K562 (cell line): ENCODE measurements around the gene MFNG. TPM values are rescaled to one million over a fixed set of nuclear protein-coding genes. Genes with fewer than 3 reads are reported as not detected.

ENCODE experiments used
- ATAC-seq: fragments of 200-7000 bp; cut with Tn5 transposase; 3 replicates; pipeline ENCODE4 v1.9.1; 2020; ENCODE audit warnings: moderate library complexity
- BruUV-seq: library from RNA; stranded (reverse); fragments of 400-500 nt; replicated peaks from 2 replicates; lab custom pipeline; 2021; lab: Mats Ljungman, UMichigan
- CTCF ChIA-PET: fragments of 300-600 bp; formaldehyde crosslinking; extraction: SDS; loops from one replicate; lab custom pipeline; 2021; ENCODE audit warnings: low intra/inter-chr PET ratio; lab: Yijun Ruan, JAX
- POLR2A ChIA-PET: fragments of 300-600, 350-650 bp; sonication (Branson Sonifier 250); formaldehyde crosslinking; extraction: SDS; loops from one replicate; lab custom pipeline; 2021; ENCODE audit warnings: antibody characterized with exemption, inconsistent platforms; lab: Yijun Ruan, JAX
- DNase-seq, 4 experiments: peaks; one replicate each; pipeline versions ENCODE4 v3.0.0 to v3.0.0-alpha.2; 2011 to 2018; ENCODE audit warnings: low spot score in 3 of 4, mixed read lengths in 3 of 4; ENCODE audit errors: extremely low read depth in 1 of 4
- FAIRE-seq: peaks from 2 replicates; lab custom pipeline; 2011; peaks lifted over from hg19 to GRCh38; lab: Jason Lieb, UNC
- H2AFZ ChIP-seq: 2 replicates; pipeline ENCODE4 v1.6.0; 2011; ENCODE audit warnings: low read depth, low read length, control low read depth, inconsistent platforms
- H3K27ac ChIP-seq: fragments of 200-600 bp; 3 replicates; pipeline ENCODE4 v1.8.0; 2011; ENCODE audit warnings: low read depth, mild to moderate bottlenecking, control low read depth, inconsistent platforms, low read length, moderate library complexity, mixed read lengths; ENCODE audit errors: extremely low read depth
- H3K27me3 ChIP-seq, 2 experiments: fragments of 300-600 bp in 1 of 2; 2 replicates in 1 of 2; 3 replicates in 1 of 2; pipeline versions ENCODE4 v1.6.0 to v1.8.0; 2011; ENCODE audit warnings: inconsistent platforms in 2 of 2, low read length in 2 of 2, mild to moderate bottlenecking in 1 of 2, mixed read lengths in 1 of 2, moderate library complexity in 1 of 2; ENCODE audit not compliant: control insufficient read depth in 2 of 2, insufficient read depth in 2 of 2
- H3K36me3 ChIP-seq: fragments of 300-600 bp; 3 replicates; pipeline ENCODE4 v1.8.0; 2011; ENCODE audit warnings: mild to moderate bottlenecking, low read length, inconsistent platforms; ENCODE audit not compliant: control insufficient read depth, insufficient read depth
- H3K4me1 ChIP-seq, 2 experiments: fragments of 200-600 bp in 1 of 2; replicated peaks in 1 of 2; 2 replicates in 1 of 2; 3 replicates in 1 of 2; pipeline versions ENCODE4 v1.5.1 to v1.8.0; 2011; ENCODE audit warnings: inconsistent platforms in 2 of 2, low read length in 2 of 2, mild to moderate bottlenecking in 1 of 2, mixed read lengths in 1 of 2, moderate library complexity in 1 of 2; ENCODE audit not compliant: control insufficient read depth in 2 of 2, insufficient read depth in 2 of 2
- H3K4me2 ChIP-seq: 2 replicates; pipeline ENCODE4 v1.6.1; 2011; ENCODE audit warnings: low read length, control low read depth, inconsistent platforms, mixed read lengths; ENCODE audit not compliant: insufficient read depth
- H3K4me3 ChIP-seq: fragments of 200-600 bp; sonication (generic), shearing (Covaris generic); 2 replicates; pipeline ENCODE4 v1.5.1; 2016; ENCODE audit warnings: control low read depth, inconsistent platforms
- H3K79me2 ChIP-seq: fragments of 200-600 bp; 3 replicates; pipeline ENCODE4 v1.8.0; 2011; ENCODE audit warnings: low read length, inconsistent platforms; ENCODE audit not compliant: control insufficient read depth, insufficient read depth
- H3K9ac ChIP-seq, 2 experiments: 2 replicates each; pipeline versions ENCODE4 v1.6.0 to v1.6.1; 2011; ENCODE audit warnings: low read depth in 2 of 2, low read length in 2 of 2, control low read depth in 1 of 2, inconsistent platforms in 1 of 2, mild to moderate bottlenecking in 1 of 2, mixed read lengths in 1 of 2; ENCODE audit not compliant: insufficient read depth in 1 of 2
- H3K9me1 ChIP-seq: one replicate; pipeline ENCODE4 v1.6.0; 2011; ENCODE audit warnings: inconsistent platforms, mild to moderate bottlenecking, low read length, moderate library complexity; ENCODE audit not compliant: control insufficient read depth, insufficient read depth
- H3K9me3 ChIP-seq: replicated peaks from 2 replicates; pipeline ENCODE4 v1.5.1; 2011; ENCODE audit warnings: low read depth, low read length, inconsistent platforms; ENCODE audit not compliant: control insufficient read depth, insufficient read depth
- H4K20me1 ChIP-seq: replicated peaks from 2 replicates; pipeline ENCODE4 v1.6.1; 2011; ENCODE audit warnings: low read length, inconsistent platforms, mixed read lengths; ENCODE audit not compliant: control insufficient read depth, insufficient read depth
- CBFA2T3 ChIP-seq: fragments of 450-650 bp; IDR thresholded peaks from 2 replicates; pipeline ENCODE4 v1.6.1; 2017
- GATA2 ChIP-seq: sonication (generic); formaldehyde crosslinking; IDR thresholded peaks from 2 replicates; pipeline ENCODE4 v1.4.0; 2020; ENCODE audit warnings: mild to moderate bottlenecking, missing genetic modification reagents
- HINFP ChIP-seq: fragments of 450-650 bp; conservative IDR thresholded peaks from 2 replicates; pipeline ENCODE4 v1.6.1; 2016; ENCODE audit warnings: missing genetic modification characterization, low read depth, mild to moderate bottlenecking, control low read depth, missing compliant biosample characterization
- RFX1 ChIP-seq: fragments of 450-650 bp; IDR thresholded peaks from 2 replicates; pipeline ENCODE4 v1.6.1; 2016; ENCODE audit warnings: mild to moderate bottlenecking, moderate library complexity
- ZNF311 ChIP-seq: fragments of 250-450 bp; sonication (Bioruptor Pico); IDR thresholded peaks from 2 replicates; pipeline ENCODE4 v1.4.0; 2020; ENCODE audit warnings: mild to moderate bottlenecking, moderate library complexity
- ZNF589 ChIP-seq: fragments of 200-800 bp; sonication (Bioruptor generic); IDR thresholded peaks from 2 replicates; pipeline ENCODE4 v1.6.1; 2016; ENCODE audit warnings: low read depth, missing genetic modification characterization, missing compliant biosample characterization
- WGBS: fragments of 100-300 bp; shearing (Covaris generic); methylation state at CpG from one replicate; pipeline ENCODE4 v1.1.6; 2016; ENCODE audit warnings: low coverage, mixed read lengths; ENCODE audit not compliant: insufficient coverage; ENCODE audit errors: missing lambda C conversion rate; 5-methylcytosine and 5-hydroxymethylcytosine counted together
- in situ Hi-C: fragments of 300-500 bp; cut with MboI; formaldehyde crosslinking; loops from 4 replicates; pipeline ENCODE4 v1.15.0; 2018; ENCODE audit warnings: inconsistent platforms, mixed read lengths
- intact Hi-C: fragments of 100-400 bp; cut with micrococcal nuclease; formaldehyde crosslinking; loops from 2 replicates; pipeline ENCODE4 v1.14.2; 2022
- polyA plus RNA-seq, 8 experiments: library from polyadenylated mRNA; depleted of rRNA in 4 of 8; stranded (reverse) in 5 of 8; unstranded in 3 of 8; fragments of >200 nt; fragmentation: Nextera tagmentation in 2 of 8; fragmentation: Illumina TruSeq in 1 of 8; extraction: Ambion mirVana in 2 of 8; extraction: Trizol in 1 of 8; gene quantifications; 2 replicates each; pipeline versions ENCODE4 v1.2.1 to v1.2.3, GENCODE V29; 2011 to 2014; ENCODE audit warnings: inconsistent platforms in 1 of 8, missing spikeins in 1 of 8
- total RNA-seq, 7 experiments: library from RNA; depleted of rRNA in 6 of 7; stranded (reverse); fragments of >200 nt in 6 of 7; fragmentation: Illumina TruSeq in 2 of 7; extraction: Trizol in 2 of 7; gene quantifications; 2 replicates each; pipeline versions ENCODE4 v1.2.1 to v1.2.3, GENCODE V29; 2011 to 2021; ENCODE audit warnings: low replicate concordance in 1 of 7

The MFNG gene
- total and polyA plus RNA-seq, 9 of the 15 experiments (the other 6 are each of a cell fraction or from before 2014, with no cell fraction given), result 0.13 to 0.73 (median 0.38) TPM; not detected in 4

GRCh38 chr22:37430941-37431340 lies 55.2 kb downstream of the MFNG start:
- H3K27ac ChIP-seq, result no peak overlapping the region
- in situ Hi-C loops, result no loop called here

More at GRCh38 chr22:37430941-37431340, 55.2 kb downstream of the MFNG start:
- Histone ChIP-seq H4K20me1 (peaks cover 6% of the 10 kb centered on the region), H3K36me3 (no peaks in the 10 kb centered on the region), H3K4me3 (no peak overlapping the region), H3K9me3 (no peaks in the 10 kb centered on the region), H3K4me2 (no peak overlapping the region), H3K27me3 (peaks cover 7 to 57% of the 10 kb centered on the region in 2 experiments; a peak in 4 of 5 replicates), H3K9me1 (no peaks in the 10 kb centered on the region), H3K4me1 (peaks cover 0 to 13% of the 10 kb centered on the region in 2 experiments; a peak in 2 of 5 replicates), H3K9ac (no peak overlapping the region), H2AFZ (no peak overlapping the region), H3K79me2 (no peaks in the 10 kb centered on the region)
- POLR2A ChIA-PET, result no interaction called here
- no peak for TF ChIP-seq GATA2
- TF ChIP-seq RFX1, result no peak
- TF ChIP-seq HINFP (tag), result no peak
- no peak for TF ChIP-seq ZNF311 (CRISPR knock-in tag)
- no peak for TF ChIP-seq ZNF589
- no peak for TF ChIP-seq CBFA2T3
- FAIRE-seq, result no peak
- 0% methylated on average over 6 of the region's 6 CpGs for WGBS
- no peak for ATAC-seq
- CTCF ChIA-PET, result no interaction called here
- intact Hi-C loops, result no loop called here
- BruUV-seq, result no TSS peak
- DNase-seq, result no peak
